HEK293 (cell line): Measurements from ENCODE around the gene SLC9A4.

Experiments
- CTCF ChIA-PET: fragments of 350-600 bp; formaldehyde crosslinking; extraction: SDS; loops from one replicate; lab custom pipeline; 2021; ENCODE audit warnings: antibody characterized with exemption; lab: Yijun Ruan, JAX
- POLR2A ChIA-PET: fragments of 300-600 bp; formaldehyde crosslinking; extraction: SDS; loops from one replicate; lab custom pipeline; 2020; ENCODE audit warnings: antibody characterized with exemption, inconsistent platforms; lab: Yijun Ruan, JAX
- H3K27ac ChIP-seq: fragments of 200-500 bp; sonication (Bioruptor generic); 2 replicates; pipeline ENCODE4 v1.5.1; 2014; ENCODE audit warnings: low read depth, low read length, control low read depth, inconsistent platforms; ENCODE audit errors: extremely low read depth
- H3K36me3 ChIP-seq, 2 experiments: fragments of 200-500 bp in 1 of 2; sonication (Bioruptor generic) in 1 of 2; 1 replicate in 1 of 2; 2 replicates in 1 of 2; pipeline ENCODE4 v1.5.1; 2014 to 2017; ENCODE audit warnings: inconsistent platforms in 2 of 2, low read length in 2 of 2; ENCODE audit not compliant: control insufficient read depth in 2 of 2, insufficient read depth in 1 of 2
- H3K4me1 ChIP-seq: fragments of 200-500 bp; sonication (Bioruptor generic); 2 replicates; pipeline ENCODE4 v1.5.1; 2014; ENCODE audit warnings: mild to moderate bottlenecking, low read length, inconsistent platforms; ENCODE audit not compliant: control insufficient read depth, insufficient read depth
- H3K4me3 ChIP-seq: 2 replicates; pipeline ENCODE4 v1.5.1; 2011; ENCODE audit warnings: low read depth, mild to moderate bottlenecking, control low read depth, low read length, moderate library complexity
- H3K9me3 ChIP-seq: fragments of 200-500 bp; sonication (Bioruptor generic); 2 replicates; pipeline ENCODE4 v1.5.1; 2014; ENCODE audit warnings: low read depth, low read length, inconsistent platforms; ENCODE audit not compliant: control insufficient read depth, insufficient read depth
- CTCF ChIP-seq: fragments of 450-650 bp; formaldehyde crosslinking; IDR thresholded peaks from 2 replicates; pipeline ENCODE4 v1.5.1; 2016; ENCODE audit warnings: missing biosample characterization, missing genetic modification characterization
- PATZ1 ChIP-seq: fragments of 450-650 bp; formaldehyde crosslinking; IDR thresholded peaks from 2 replicates; pipeline ENCODE4 v1.5.1; 2016; ENCODE audit warnings: missing biosample characterization, missing genetic modification characterization
- RBAK ChIP-seq: fragments of 450-650 bp; formaldehyde crosslinking; IDR thresholded peaks from 2 replicates; pipeline ENCODE4 v1.5.1; 2016; ENCODE audit warnings: missing biosample characterization, missing genetic modification characterization
- ZBTB17 ChIP-seq: fragments of 450-650 bp; formaldehyde crosslinking; IDR thresholded peaks from 2 replicates; pipeline ENCODE4 v1.5.1; 2016; ENCODE audit warnings: missing biosample characterization, missing genetic modification characterization
- ZBTB49 ChIP-seq: fragments of 450-650 bp; formaldehyde crosslinking; IDR thresholded peaks from 2 replicates; pipeline ENCODE4 v1.5.1; 2016; ENCODE audit warnings: missing biosample characterization, missing genetic modification characterization, low read depth
- ZNF121 ChIP-seq: fragments of 450-650 bp; formaldehyde crosslinking; IDR thresholded peaks from 2 replicates; pipeline ENCODE4 v1.5.1; 2016; ENCODE audit warnings: missing biosample characterization, missing genetic modification characterization
- ZNF184 ChIP-seq: fragments of 450-650 bp; IDR thresholded peaks from 2 replicates; pipeline ENCODE4 v1.5.1; 2018; ENCODE audit warnings: missing biosample characterization, mild to moderate bottlenecking, missing genetic modification characterization
- ZNF211 ChIP-seq: fragments of 450-650 bp; formaldehyde crosslinking; IDR thresholded peaks from 2 replicates; pipeline ENCODE4 v1.5.1; 2016; ENCODE audit warnings: low read depth, missing biosample characterization, missing genetic modification characterization
- ZNF324 ChIP-seq: fragments of 450-650 bp; formaldehyde crosslinking; IDR thresholded peaks from 2 replicates; pipeline ENCODE4 v1.5.1; 2016; ENCODE audit warnings: missing biosample characterization, missing genetic modification characterization
- ZNF354C ChIP-seq: fragments of 450-650 bp; formaldehyde crosslinking; IDR thresholded peaks from 2 replicates; pipeline ENCODE4 v1.5.1; 2016; ENCODE audit warnings: missing biosample characterization, missing genetic modification characterization, low read depth, borderline replicate concordance
- ZNF433 ChIP-seq: fragments of 450-650 bp; formaldehyde crosslinking; IDR thresholded peaks from 2 replicates; pipeline ENCODE4 v1.5.1; 2016; ENCODE audit warnings: missing biosample characterization, missing genetic modification characterization, low read depth
- ZNF600 ChIP-seq: fragments of 450-650 bp; formaldehyde crosslinking; IDR thresholded peaks from 2 replicates; pipeline ENCODE4 v1.5.1; 2016; ENCODE audit warnings: missing biosample characterization, missing genetic modification characterization
- ZNF623 ChIP-seq: fragments of 450-650 bp; formaldehyde crosslinking; IDR thresholded peaks from 2 replicates; pipeline ENCODE4 v1.5.1; 2016; ENCODE audit warnings: missing biosample characterization, missing genetic modification characterization
- ZNF654 ChIP-seq: fragments of 450-650 bp; formaldehyde crosslinking; IDR thresholded peaks from 2 replicates; pipeline ENCODE4 v1.5.1; 2016; ENCODE audit warnings: low read depth, missing biosample characterization, missing genetic modification characterization
- ZNF670 ChIP-seq: fragments of 450-650 bp; formaldehyde crosslinking; IDR thresholded peaks from 2 replicates; pipeline ENCODE4 v1.5.1; 2016; ENCODE audit warnings: missing biosample characterization, missing genetic modification characterization, low read depth
- ZNF701 ChIP-seq: fragments of 450-650 bp; formaldehyde crosslinking; IDR thresholded peaks from 2 replicates; pipeline ENCODE4 v1.5.1; 2016; ENCODE audit warnings: missing biosample characterization, missing genetic modification characterization
- ZNF792 ChIP-seq: fragments of 450-650 bp; formaldehyde crosslinking; IDR thresholded peaks from 2 replicates; pipeline ENCODE4 v1.5.1; 2016; ENCODE audit warnings: missing biosample characterization, missing genetic modification characterization
- ZNF830 ChIP-seq: fragments of 450-650 bp; IDR thresholded peaks from 2 replicates; pipeline ENCODE4 v1.5.0; 2018; ENCODE audit warnings: missing biosample characterization, missing genetic modification characterization, low read depth, mild to moderate bottlenecking, moderate library complexity
- TF ChIP-seq, protein P1 (sequence below): fragments of 450-650 bp; formaldehyde crosslinking; IDR thresholded peaks from 2 replicates; pipeline ENCODE4 v1.5.1; 2017; ENCODE audit warnings: missing biosample characterization, missing genetic modification characterization
- TF ChIP-seq, protein P2 (sequence below): fragments of 450-650 bp; formaldehyde crosslinking; IDR thresholded peaks from 2 replicates; pipeline ENCODE4 v1.5.1; 2017; ENCODE audit warnings: missing biosample characterization, missing genetic modification characterization
- TF ChIP-seq, protein P3 (sequence below): fragments of 450-650 bp; formaldehyde crosslinking; IDR thresholded peaks from 2 replicates; pipeline ENCODE4 v1.5.1; 2016; ENCODE audit warnings: missing biosample characterization, missing genetic modification characterization

Gene SLC9A4

GRCh38 chr2:102442967-102443828 lies 29.8 kb upstream of the SLC9A4 start:
- Histone ChIP-seq H3K4me1 (no peaks in the 10 kb centered on the region), H3K4me3 (no peak overlapping the region), H3K27ac (no peak overlapping the region), H3K9me3 (no peaks in the 10 kb centered on the region), H3K36me3 (no peaks in the 10 kb centered on the region)
- TF ChIP-seq ZNF654 (tag by site-specific recombination) (peak; percentile 55), CTCF (tag by site-specific recombination) (0 out of 2 replicates have a peak, but pooled peaks have one; percentile 12), ZNF623 (tag by site-specific recombination) (no peak), ZNF830 (tag by site-specific recombination) (no peak), ZNF792 (tag by site-specific recombination) (no peak), ZNF670 (no peak), ZNF701 (no peak), ZNF354C (tag by site-specific recombination) (no peak), ZBTB49 (tag by site-specific recombination) (no peak), ZNF184 (tag by site-specific recombination) (no peak)
- TF ChIP-seq, protein P1, sequence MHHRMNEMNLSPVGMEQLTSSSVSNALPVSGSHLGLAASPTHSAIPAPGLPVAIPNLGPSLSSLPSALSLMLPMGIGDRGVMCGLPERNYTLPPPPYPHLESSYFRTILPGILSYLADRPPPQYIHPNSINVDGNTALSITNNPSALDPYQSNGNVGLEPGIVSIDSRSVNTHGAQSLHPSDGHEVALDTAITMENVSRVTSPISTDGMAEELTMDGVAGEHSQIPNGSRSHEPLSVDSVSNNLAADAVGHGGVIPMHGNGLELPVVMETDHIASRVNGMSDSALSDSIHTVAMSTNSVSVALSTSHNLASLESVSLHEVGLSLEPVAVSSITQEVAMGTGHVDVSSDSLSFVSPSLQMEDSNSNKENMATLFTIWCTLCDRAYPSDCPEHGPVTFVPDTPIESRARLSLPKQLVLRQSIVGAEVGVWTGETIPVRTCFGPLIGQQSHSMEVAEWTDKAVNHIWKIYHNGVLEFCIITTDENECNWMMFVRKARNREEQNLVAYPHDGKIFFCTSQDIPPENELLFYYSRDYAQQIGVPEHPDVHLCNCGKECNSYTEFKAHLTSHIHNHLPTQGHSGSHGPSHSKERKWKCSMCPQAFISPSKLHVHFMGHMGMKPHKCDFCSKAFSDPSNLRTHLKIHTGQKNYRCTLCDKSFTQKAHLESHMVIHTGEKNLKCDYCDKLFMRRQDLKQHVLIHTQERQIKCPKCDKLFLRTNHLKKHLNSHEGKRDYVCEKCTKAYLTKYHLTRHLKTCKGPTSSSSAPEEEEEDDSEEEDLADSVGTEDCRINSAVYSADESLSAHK = no peak
- TF ChIP-seq, protein P2, sequence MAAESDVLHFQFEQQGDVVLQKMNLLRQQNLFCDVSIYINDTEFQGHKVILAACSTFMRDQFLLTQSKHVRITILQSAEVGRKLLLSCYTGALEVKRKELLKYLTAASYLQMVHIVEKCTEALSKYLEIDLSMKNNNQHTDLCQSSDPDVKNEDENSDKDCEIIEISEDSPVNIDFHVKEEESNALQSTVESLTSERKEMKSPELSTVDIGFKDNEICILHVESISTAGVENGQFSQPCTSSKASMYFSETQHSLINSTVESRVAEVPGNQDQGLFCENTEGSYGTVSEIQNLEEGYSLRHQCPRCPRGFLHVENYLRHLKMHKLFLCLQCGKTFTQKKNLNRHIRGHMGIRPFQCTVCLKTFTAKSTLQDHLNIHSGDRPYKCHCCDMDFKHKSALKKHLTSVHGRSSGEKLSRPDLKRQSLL = no peak
- ChIA-PET POLR2A (no interaction called here), CTCF (interaction anchor here (0.5 to 2.9 kb wide), 36 partner anchors 9 to 1025 kb away, joined by 3 to 22 read pairs (median 4); partner anchors contain the start of gene IL18RAP)

GRCh38 chr2:102444233-102444632 lies 28.8 kb upstream of the SLC9A4 start:
- no peak overlapping the region for H3K4me3 ChIP-seq
- H3K36me3 ChIP-seq = no peaks in the 10 kb centered on the region
- ChIA-PET POLR2A (no interaction called here), CTCF (interaction anchor here (0.5 to 2.9 kb wide), 13 partner anchors 8 to 1026 kb away, joined by 3 to 22 read pairs (median 3); no protein-coding TSS in a partner anchor)
- H3K9me3 ChIP-seq = no peaks in the 10 kb centered on the region
- no peak overlapping the region for H3K27ac ChIP-seq
- H3K4me1 ChIP-seq = no peaks in the 10 kb centered on the region
- TF ChIP-seq RBAK (tag by site-specific recombination) = no peak
- TF ChIP-seq ZNF121 (tag by site-specific recombination) = no peak
- TF ChIP-seq ZBTB17 (tag by site-specific recombination) = no peak
- no peak for TF ChIP-seq ZNF623 (tag by site-specific recombination)
- TF ChIP-seq ZNF211 (tag by site-specific recombination) = no peak
- no peak for TF ChIP-seq ZNF324
- no peak for TF ChIP-seq ZNF433 (tag by site-specific recombination)
- TF ChIP-seq ZNF600 (tag by site-specific recombination) = no peak
- TF ChIP-seq PATZ1 = no peak
- TF ChIP-seq, protein P3, sequence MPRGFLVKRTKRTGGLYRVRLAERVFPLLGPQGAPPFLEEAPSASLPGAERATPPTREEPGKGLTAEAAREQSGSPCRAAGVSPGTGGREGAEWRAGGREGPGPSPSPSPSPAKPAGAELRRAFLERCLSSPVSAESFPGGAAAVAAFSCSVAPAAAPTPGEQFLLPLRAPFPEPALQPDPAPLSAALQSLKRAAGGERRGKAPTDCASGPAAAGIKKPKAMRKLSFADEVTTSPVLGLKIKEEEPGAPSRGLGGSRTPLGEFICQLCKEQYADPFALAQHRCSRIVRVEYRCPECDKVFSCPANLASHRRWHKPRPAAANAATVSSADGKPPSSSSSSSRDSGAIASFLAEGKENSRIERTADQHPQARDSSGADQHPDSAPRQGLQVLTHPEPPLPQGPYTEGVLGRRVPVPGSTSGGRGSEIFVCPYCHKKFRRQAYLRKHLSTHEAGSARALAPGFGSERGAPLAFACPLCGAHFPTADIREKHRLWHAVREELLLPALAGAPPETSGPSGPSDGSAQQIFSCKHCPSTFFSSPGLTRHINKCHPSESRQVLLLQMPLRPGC = no peak
